Esophagus muscularis mucosa (tissue), 3 donors: ENCODE measurements around the gene PTBP1.

ENCODE experiments used
- CTCF ChIP-seq, 3 experiments: fragments of 200-600 bp in 2 of 3; fragments of 450-650 bp in 1 of 3; sonication (generic) in 2 of 3; IDR thresholded peaks; one replicate each; pipeline ENCODE4 v1.5.1; 2017 to 2019; ENCODE audit warnings: antibody characterized with exemption in 3 of 3, mild to moderate bottlenecking in 2 of 3, moderate library complexity in 1 of 3
- POLR2A ChIP-seq: fragments of 450-650 bp; IDR thresholded peaks from one replicate; pipeline ENCODE4 v1.6.1; 2017; ENCODE audit warnings: antibody characterized with exemption, moderate library complexity, mild to moderate bottlenecking, low read depth
- POLR2AphosphoS5 ChIP-seq, 2 donors: sonication (generic); formaldehyde crosslinking; IDR thresholded peaks; one replicate each; pipeline ENCODE4 v1.6.1; 2017; ENCODE audit warnings: antibody characterized with exemption in 2 of 2

GRCh38 chr19:825897-826644, 28.8 kb downstream of the PTBP1 start:
- TF ChIP-seq CTCF (IDR thresholded peaks at IDR 0.05) (no peak), POLR2A (no peak), POLR2AphosphoS5 (IDR thresholded peaks at IDR 0.05) (no peak)
